CD8-positive, alpha-beta memory T cell (primary cell): ENCODE measurements around the gene SRRM4. TPM values are rescaled to one million over a fixed set of nuclear protein-coding genes. Genes with fewer than 3 reads are reported as not detected.

Experiments
- CTCF ChIA-PET: fragments of 350-600 bp; sonication (Branson Sonifier 250); formaldehyde crosslinking; loops from one replicate; lab custom pipeline; 2021; ENCODE audit warnings: antibody characterized with exemption; lab: Charles Lee
- POLR2A ChIA-PET: fragments of 350-600 bp; sonication (Branson Sonifier 250); formaldehyde crosslinking; loops from one replicate; lab custom pipeline; 2021; ENCODE audit warnings: antibody characterized with exemption; lab: Charles Lee
- DNase-seq, 5 donors: peaks; one replicate each; pipeline versions ENCODE4 v3.0.0 to v3.0.0-alpha.2; 2020 to 2022; ENCODE audit warnings: mixed read lengths in 1 of 5
- H3K27ac ChIP-seq: one replicate; pipeline ENCODE4 v1.7.0; 2013; ENCODE audit warnings: low read depth, mild to moderate bottlenecking, low read length, moderate library complexity
- H3K27me3 ChIP-seq: 2 replicates; pipeline ENCODE4 v1.7.0; 2013; ENCODE audit warnings: low read length, mild to moderate bottlenecking; ENCODE audit not compliant: insufficient read depth, poor library complexity, severe bottlenecking
- H3K36me3 ChIP-seq: 2 replicates; pipeline ENCODE4 v1.7.0; 2013; ENCODE audit warnings: mild to moderate bottlenecking, low read length, moderate library complexity; ENCODE audit not compliant: insufficient read depth
- H3K4me1 ChIP-seq: 2 replicates; pipeline ENCODE4 v1.7.0; 2013; ENCODE audit warnings: mild to moderate bottlenecking, low read length, moderate library complexity; ENCODE audit not compliant: insufficient read depth
- H3K4me3 ChIP-seq: 2 replicates; pipeline ENCODE4 v1.7.0; 2013; ENCODE audit warnings: mild to moderate bottlenecking, low read length
- H3K9me3 ChIP-seq: 2 replicates; pipeline ENCODE4 v1.7.0; 2013; ENCODE audit warnings: mild to moderate bottlenecking, low read length
- H3K27ac Mint-ChIP-seq, 8 donors: one replicate each; pipeline ENCODE4 v1.8.0; 2020 to 2021; ENCODE audit warnings: mixed read lengths in 8 of 8, mild to moderate bottlenecking in 6 of 8, inconsistent platforms in 3 of 8, moderate library complexity in 3 of 8
- H3K27me3 Mint-ChIP-seq, 2 donors: one replicate each; pipeline ENCODE4 v1.8.0; 2020 to 2021; ENCODE audit warnings: mixed read lengths in 2 of 2, mild to moderate bottlenecking in 1 of 2, moderate library complexity in 1 of 2
- H3K36me3 Mint-ChIP-seq, 3 donors: one replicate each; pipeline ENCODE4 v1.8.0; 2020 to 2021; ENCODE audit warnings: mixed read lengths in 3 of 3, inconsistent platforms in 1 of 3, mild to moderate bottlenecking in 1 of 3
- H3K4me1 Mint-ChIP-seq, 3 donors: one replicate each; pipeline ENCODE4 v1.8.0; 2020 to 2021; ENCODE audit warnings: mixed read lengths in 3 of 3, inconsistent platforms in 1 of 3, mild to moderate bottlenecking in 1 of 3
- H3K4me3 Mint-ChIP-seq, 7 donors: one replicate each; pipeline ENCODE4 v1.8.0; 2020 to 2021; ENCODE audit warnings: mixed read lengths in 7 of 7, mild to moderate bottlenecking in 6 of 7, moderate library complexity in 4 of 7, inconsistent platforms in 2 of 7
- H3K9me3 Mint-ChIP-seq, 5 donors: one replicate each; pipeline ENCODE4 v1.8.0; 2020 to 2022; ENCODE audit warnings: mixed read lengths in 5 of 5, mild to moderate bottlenecking in 3 of 5, moderate library complexity in 2 of 5, inconsistent platforms in 1 of 5
- polyA plus RNA-seq: library from polyadenylated mRNA; unstranded; fragments of 300-500 nt; fragmentation: Illumina TruSeq; gene quantifications from one replicate; pipeline ENCODE4 v1.2.3, GENCODE V29; 2021
- total RNA-seq, 2 experiments: library from RNA; stranded (reverse); gene quantifications; one replicate each; pipeline ENCODE4 v1.2.3, GENCODE V29; 2021

The SRRM4 gene
- total and polyA plus RNA-seq, 3 experiments from 2014 or later, result not detected

- no peaks in the 10 kb centered on the region for H3K4me1 ChIP-seq
- no peaks in the 10 kb centered on the region for H3K9me3 ChIP-seq
- Mint-ChIP-seq H3K4me3 (no peak overlapping the region), H3K27ac (no peak overlapping the region), H3K9me3 (peaks cover 0 to 7% (median 0%) of the 10 kb centered on the region in 5 donors), H3K27me3 (no peaks in the 10 kb centered on the region), H3K36me3 (no peaks in the 10 kb centered on the region), H3K4me1 (no peaks in the 10 kb centered on the region)
- ChIA-PET CTCF (no interaction called here), POLR2A (no interaction called here)
- no peak overlapping the region for H3K27ac ChIP-seq
- DNase-seq, result no peak
- H3K36me3 ChIP-seq, result no peaks in the 10 kb centered on the region
- H3K27me3 ChIP-seq, result no peaks in the 10 kb centered on the region
- no peak overlapping the region for H3K4me3 ChIP-seq
Observed at GRCh38 chr12:119060847-119061796, 79.8 kb downstream of the SRRM4 start.

- no peaks in the 10 kb centered on the region for H3K4me1 Mint-ChIP-seq
- H3K36me3 Mint-ChIP-seq, result no peaks in the 10 kb centered on the region
- no peaks in the 10 kb centered on the region for H3K27me3 ChIP-seq
- no peak overlapping the region for H3K27ac Mint-ChIP-seq
- H3K4me1 ChIP-seq, result no peaks in the 10 kb centered on the region
- no peak for DNase-seq
- ChIA-PET CTCF (no interaction called here), POLR2A (no interaction called here)
- no peaks in the 10 kb centered on the region for H3K36me3 ChIP-seq
- peaks cover 0 to 3% (median 0%) of the 10 kb centered on the region in 5 donors for H3K9me3 Mint-ChIP-seq
- H3K27me3 Mint-ChIP-seq, result no peaks in the 10 kb centered on the region
- H3K9me3 ChIP-seq, result no peaks in the 10 kb centered on the region
- H3K4me3 Mint-ChIP-seq, result no peak overlapping the region
- no peak overlapping the region for H3K4me3 ChIP-seq
- no peak overlapping the region for H3K27ac ChIP-seq
Observed at GRCh38 chr12:119068129-119068856, 87.0 kb downstream of the SRRM4 start.

- Histone ChIP-seq H3K4me1 (no peaks in the 10 kb centered on the region), H3K27ac (no peak overlapping the region), H3K27me3 (no peaks in the 10 kb centered on the region), H3K36me3 (no peaks in the 10 kb centered on the region), H3K9me3 (no peaks in the 10 kb centered on the region), H3K4me3 (no peak overlapping the region)
- POLR2A ChIA-PET, result no interaction called here
- CTCF ChIA-PET, result no interaction called here
- H3K36me3 Mint-ChIP-seq, result no peaks in the 10 kb centered on the region
- no peak for DNase-seq
- H3K4me1 Mint-ChIP-seq, result no peaks in the 10 kb centered on the region
- peaks cover 0 to 3% (median 0%) of the 10 kb centered on the region in 5 donors for H3K9me3 Mint-ChIP-seq
- H3K27ac Mint-ChIP-seq, result no peak overlapping the region
- H3K27me3 Mint-ChIP-seq, result no peaks in the 10 kb centered on the region
- H3K4me3 Mint-ChIP-seq, result no peak overlapping the region
Observed at GRCh38 chr12:119069147-119069642, 87.9 kb downstream of the SRRM4 start.

- peaks cover 0 to 3% (median 0%) of the 10 kb centered on the region in 5 donors for H3K9me3 Mint-ChIP-seq
- H3K4me3 ChIP-seq, result no peak overlapping the region
- no peaks in the 10 kb centered on the region for H3K27me3 Mint-ChIP-seq
- no peaks in the 10 kb centered on the region for H3K4me1 Mint-ChIP-seq
- no peaks in the 10 kb centered on the region for H3K36me3 Mint-ChIP-seq
- no peaks in the 10 kb centered on the region for H3K4me1 ChIP-seq
- no peak for DNase-seq
- ChIA-PET CTCF (no interaction called here), POLR2A (no interaction called here)
- H3K4me3 Mint-ChIP-seq, result no peak overlapping the region
- H3K27ac ChIP-seq, result no peak overlapping the region
- no peaks in the 10 kb centered on the region for H3K27me3 ChIP-seq
- no peak overlapping the region for H3K27ac Mint-ChIP-seq
- no peaks in the 10 kb centered on the region for H3K9me3 ChIP-seq
- H3K36me3 ChIP-seq, result no peaks in the 10 kb centered on the region
Observed at GRCh38 chr12:119071176-119071575, 89.8 kb downstream of the SRRM4 start.

GRCh38 chr12:119071638-119072231 is 90.4 kb downstream of the SRRM4 start:
- H3K27me3 ChIP-seq, result no peaks in the 10 kb centered on the region
- DNase-seq, result no peak

GRCh38 chr12:119072440-119072839 is 91.1 kb downstream of the SRRM4 start:
- no peak overlapping the region for H3K4me3 ChIP-seq
- ChIA-PET CTCF (no interaction called here), POLR2A (no interaction called here)
- H3K27ac ChIP-seq, result no peak overlapping the region
- Mint-ChIP-seq H3K27ac (no peak overlapping the region), H3K4me3 (no peak overlapping the region), H3K36me3 (no peaks in the 10 kb centered on the region), H3K27me3 (no peaks in the 10 kb centered on the region), H3K4me1 (no peaks in the 10 kb centered on the region), H3K9me3 (peaks cover 0 to 3% (median 0%) of the 10 kb centered on the region in 5 donors)
- no peaks in the 10 kb centered on the region for H3K9me3 ChIP-seq
- no peaks in the 10 kb centered on the region for H3K27me3 ChIP-seq
- DNase-seq, result no peak
- no peaks in the 10 kb centered on the region for H3K36me3 ChIP-seq
- no peaks in the 10 kb centered on the region for H3K4me1 ChIP-seq

More at GRCh38 chr12:119071638-119072231, 90.4 kb downstream of the SRRM4 start:
- Mint-ChIP-seq H3K9me3 (peaks cover 0 to 3% (median 0%) of the 10 kb centered on the region in 5 donors), H3K27ac (no peak overlapping the region), H3K36me3 (no peaks in the 10 kb centered on the region), H3K4me3 (no peak overlapping the region), H3K4me1 (no peaks in the 10 kb centered on the region), H3K27me3 (no peaks in the 10 kb centered on the region)
- Histone ChIP-seq H3K4me1 (no peaks in the 10 kb centered on the region), H3K36me3 (no peaks in the 10 kb centered on the region), H3K9me3 (no peaks in the 10 kb centered on the region), H3K4me3 (no peak overlapping the region), H3K27ac (no peak overlapping the region)
- ChIA-PET POLR2A (no interaction called here), CTCF (no interaction called here)

GRCh38 chr12:119075222-119075787 is 94.0 kb downstream of the SRRM4 start:
- Mint-ChIP-seq H3K4me3 (no peak overlapping the region), H3K27ac (no peak overlapping the region), H3K27me3 (peaks cover 0 to 2% of the 10 kb centered on the region in 2 donors), H3K9me3 (no peaks in the 10 kb centered on the region), H3K4me1 (no peaks in the 10 kb centered on the region), H3K36me3 (no peaks in the 10 kb centered on the region)
- no peaks in the 10 kb centered on the region for H3K9me3 ChIP-seq
- DNase-seq, result no peak
- no peak overlapping the region for H3K27ac ChIP-seq
- no peaks in the 10 kb centered on the region for H3K36me3 ChIP-seq
- no peaks in the 10 kb centered on the region for H3K27me3 ChIP-seq
- H3K4me1 ChIP-seq, result no peaks in the 10 kb centered on the region
- CTCF ChIA-PET, result no interaction called here
- H3K4me3 ChIP-seq, result no peak overlapping the region
- POLR2A ChIA-PET, result no interaction called here
